ENCODE measurements around the gene CTNND2. TPM values are rescaled to one million over a fixed set of nuclear protein-coding genes. Genes with fewer than 3 reads are reported as not detected.

The CTNND2 gene
- total RNA-seq, 2 experiments from 2014 or later, result 0.20 TPM; not detected in 1

GRCh38 chr5:11037080-11037479 lies 867.2 kb downstream of the CTNND2 start:
- Histone ChIP-seq H3K4me3 (ENCODE audit: low read length) (no peak overlapping the region), H3K27ac (ENCODE audit: low read depth in 1 of 2, low read length in 2 of 2) (no peak overlapping the region), H3K27me3 (ENCODE audit: control insufficient read depth in 1 of 2, insufficient read depth in 2 of 2, low read length in 2 of 2) (peaks cover 0 to 5% of the 10 kb centered on the region in 2 experiments), H3K4me1 (ENCODE audit: insufficient read depth, low read length) (no peaks in the 10 kb centered on the region), H3K36me3 (ENCODE audit: insufficient read depth, low read length) (no peaks in the 10 kb centered on the region), H3K9me3 (ENCODE audit: control insufficient read depth in 1 of 2, insufficient read depth in 1 of 2, low read length in 2 of 2) (no peaks in the 10 kb centered on the region)
- Mint-ChIP-seq H3K27ac (no peak overlapping the region), H3K27me3 (peaks cover 11% of the 10 kb centered on the region), H3K36me3 (ENCODE audit: low read depth) (no peaks in the 10 kb centered on the region), H3K4me3 (no peak overlapping the region), H3K9me3 (no peaks in the 10 kb centered on the region), H3K4me1 (ENCODE audit: low read depth) (no peaks in the 10 kb centered on the region)
- POLR2A ChIA-PET, result no interaction called here
- DNase-seq (no peak), ATAC-seq (ENCODE audit: poor library complexity) (no peak)
- CTCF ChIA-PET, result no interaction called here
- no peak for TF ChIP-seq CTCF (IDR thresholded peaks at IDR 0.05)
- intact Hi-C loops (cut with DNase I, micrococcal nuclease), result no loop called here

- no peak overlapping the region for H3K4me3 ChIP-seq (ENCODE audit: low read length)
- no peaks in the 10 kb centered on the region for H3K4me1 ChIP-seq (ENCODE audit: insufficient read depth, low read length)
- peaks cover 0 to 4% of the 10 kb centered on the region in 2 experiments for H3K9me3 ChIP-seq (ENCODE audit: control insufficient read depth in 1 of 2, insufficient read depth in 1 of 2, low read length in 2 of 2)
- Mint-ChIP-seq H3K9me3 (peaks cover 12% of the 10 kb centered on the region), H3K4me1 (ENCODE audit: low read depth) (no peaks in the 10 kb centered on the region), H3K27ac (no peak overlapping the region), H3K27me3 (peaks cover 10% of the 10 kb centered on the region), H3K36me3 (ENCODE audit: low read depth) (no peaks in the 10 kb centered on the region), H3K4me3 (no peak overlapping the region)
- H3K36me3 ChIP-seq (ENCODE audit: insufficient read depth, low read length), result no peaks in the 10 kb centered on the region
- TF ChIP-seq CTCF (IDR thresholded peaks at IDR 0.05), result no peak
- H3K27me3 ChIP-seq (ENCODE audit: control insufficient read depth in 1 of 2, insufficient read depth in 2 of 2, low read length in 2 of 2), result no peaks in the 10 kb centered on the region
- intact Hi-C loops (cut with DNase I, micrococcal nuclease), result no loop called here
- CTCF ChIA-PET, result no interaction called here
- no peak overlapping the region for H3K27ac ChIP-seq (ENCODE audit: low read depth in 1 of 2, low read length in 2 of 2)
- ATAC-seq (ENCODE audit: poor library complexity), result no peak
- POLR2A ChIA-PET, result no interaction called here
- DNase-seq, result no peak
Observed at GRCh38 chr5:11030671-11031070, 873.6 kb downstream of the CTNND2 start.

- Histone ChIP-seq H3K4me1 (ENCODE audit: insufficient read depth, low read length) (no peaks in the 10 kb centered on the region), H3K36me3 (ENCODE audit: insufficient read depth, low read length) (no peaks in the 10 kb centered on the region), H3K27ac (ENCODE audit: low read depth in 1 of 2, low read length in 2 of 2) (no peak overlapping the region), H3K27me3 (ENCODE audit: control insufficient read depth in 1 of 2, insufficient read depth in 2 of 2, low read length in 2 of 2) (no peaks in the 10 kb centered on the region), H3K4me3 (ENCODE audit: low read length) (no peak overlapping the region), H3K9me3 (ENCODE audit: control insufficient read depth in 1 of 2, insufficient read depth in 1 of 2, low read length in 2 of 2) (peaks cover 0 to 4% of the 10 kb centered on the region in 2 experiments)
- no peak for DNase-seq
- TF ChIP-seq CTCF (IDR thresholded peaks at IDR 0.05), result no peak
- Mint-ChIP-seq H3K4me3 (no peak overlapping the region), H3K4me1 (ENCODE audit: low read depth) (no peaks in the 10 kb centered on the region), H3K27me3 (no peaks in the 10 kb centered on the region), H3K9me3 (peaks cover 12% of the 10 kb centered on the region), H3K27ac (no peak overlapping the region), H3K36me3 (ENCODE audit: low read depth) (no peaks in the 10 kb centered on the region)
- intact Hi-C loops (cut with DNase I, micrococcal nuclease), result no loop called here
- ChIA-PET POLR2A (no interaction called here), CTCF (no interaction called here)
- no peak for ATAC-seq (ENCODE audit: poor library complexity)
Observed at GRCh38 chr5:11027660-11028059, 876.6 kb downstream of the CTNND2 start.

Data from CD4-positive, alpha-beta T cell (primary cell).